ENCODE measurements around the gene SYTL2. TPM values are rescaled to one million over a fixed set of nuclear protein-coding genes. Genes with fewer than 3 reads are reported as not detected.
"Not testable (repeated sequence)": the region's sequence is repeated elsewhere in the genome, so short reads cannot be mapped to it uniquely, and the experiment has no call there.

SYTL2 gene
- total RNA-seq, 2 experiments from 2014 or later: 28.7 to 39.3 TPM

DNA sequence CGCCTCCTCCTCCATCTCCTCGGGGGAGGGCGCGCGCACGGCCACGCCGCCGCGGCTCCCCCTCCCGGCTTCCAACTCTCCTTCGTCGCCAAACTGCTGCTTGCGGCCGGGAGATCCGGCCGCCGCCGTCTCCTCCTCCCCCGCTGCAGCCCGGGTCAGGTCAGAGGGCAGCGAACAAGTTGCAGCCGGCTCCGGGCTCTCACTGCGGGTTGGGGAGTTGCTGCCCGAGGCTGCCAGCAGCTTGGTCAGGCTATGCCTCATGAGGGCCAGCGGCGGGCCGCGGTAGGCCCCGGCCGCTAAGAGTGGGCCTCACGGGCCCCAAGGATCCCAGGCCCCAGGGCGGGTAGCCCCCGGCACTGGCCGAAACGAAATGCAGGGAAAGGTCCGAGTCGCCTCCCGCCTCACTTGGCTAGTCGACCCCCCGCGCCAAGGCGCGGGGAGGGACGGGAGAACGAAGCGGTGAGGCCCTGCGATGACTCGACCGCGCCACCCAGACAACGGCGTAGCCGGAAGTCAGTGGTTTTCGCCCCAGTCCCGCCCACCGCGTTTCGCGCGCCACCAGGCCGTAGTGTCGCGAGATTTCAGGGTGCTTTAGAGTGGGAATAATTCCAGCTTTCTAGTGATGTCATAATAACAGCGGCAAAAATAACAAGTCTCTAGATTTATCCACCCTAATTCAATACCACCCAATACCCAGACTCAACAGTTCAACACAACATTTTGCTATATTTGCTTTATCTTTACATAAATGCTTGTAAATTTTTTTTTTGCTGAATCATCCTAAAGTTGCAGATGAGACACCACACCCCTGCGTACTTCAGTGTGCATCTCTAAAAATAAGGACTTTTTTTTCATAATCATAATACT, 146.1 kb downstream of the SYTL2 start, which contains the start of gene CREBZF:
CREBZF (minus strand) TSS at position 515 of the 867 bp plus-strand sequence; CDS start at position 261, 254 bp downstream.
- Mint-ChIP-seq H3K27me3 (peaks cover 1% of the 10 kb centered on the region), H3K9me3 (no peaks in the 10 kb centered on the region), H3K27ac (peak within 1 kb of the TSS; percentile 98), H3K4me3 (peak within 1 kb of the TSS; percentile 98), H3K4me1 (peaks cover 29% of the 10 kb centered on the region), H3K36me3 (peaks cover 29% of the 10 kb centered on the region)
- ATAC-seq (ENCODE audit: low read depth) (peak; percentile 78), DNase-seq (peak; percentile 96)
- POLR2A ChIA-PET: interaction anchor here (0.6 to 2.9 kb wide), 21 partner anchors 12 to 784 kb away, joined by 3 to 72 read pairs (median 5); partner anchors contain the start of genes CCDC83, DLG2, EED and TMEM126A

GRCh38 chr11:85663753-85664614, 147.0 kb downstream of the SYTL2 start:
- H3K27me3 Mint-ChIP-seq: no peaks in the 10 kb centered on the region
- DNase-seq (peak; percentile 87), ATAC-seq (ENCODE audit: low read depth) (peak; percentile 72)
- H3K4me3 Mint-ChIP-seq: peak overlapping the region; percentile 98
- peaks cover 34% of the 10 kb centered on the region for H3K36me3 Mint-ChIP-seq
- no peaks in the 10 kb centered on the region for H3K9me3 Mint-ChIP-seq
- peak overlapping the region; percentile 98 for H3K27ac Mint-ChIP-seq
- POLR2A ChIA-PET: interaction anchor here (0.6 to 2.9 kb wide), 16 partner anchors 11 to 665 kb away, joined by 3 to 72 read pairs (median 6); partner anchors contain the start of genes CCDC83, DLG2, EED and PICALM
- H3K4me1 Mint-ChIP-seq: peaks cover 35% of the 10 kb centered on the region

DNA sequence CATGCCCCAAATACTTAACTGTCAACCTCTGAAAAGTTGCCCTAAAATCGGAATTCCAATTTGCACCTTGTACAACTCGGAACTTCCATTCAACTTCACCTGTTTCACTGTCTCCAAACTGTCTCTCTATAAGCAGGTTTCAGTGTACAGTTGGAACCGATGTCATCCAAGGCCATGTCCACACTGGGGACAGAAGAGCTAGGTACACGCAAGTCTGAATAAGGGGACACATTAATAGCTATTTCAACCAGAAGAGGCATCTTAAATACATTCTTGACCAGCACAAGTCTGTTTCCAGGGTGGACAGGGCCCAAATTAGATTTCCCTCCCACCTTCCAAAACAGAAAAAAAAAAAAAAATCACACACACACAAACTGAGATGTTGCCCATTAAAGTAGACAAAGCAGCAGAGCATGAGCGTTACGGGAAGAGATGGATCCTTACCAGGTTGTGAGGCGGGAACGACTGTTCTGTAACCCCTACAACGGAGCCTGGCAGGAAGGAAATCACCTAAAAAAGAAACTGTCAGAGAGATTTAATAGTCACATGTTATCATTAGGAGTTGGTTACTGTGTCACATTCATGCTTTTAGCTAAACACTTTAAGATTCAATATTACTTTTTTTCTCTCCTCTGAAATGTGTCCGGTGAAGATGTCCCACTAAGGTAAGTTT, 147.7 kb downstream of the SYTL2 start:
- POLR2A ChIA-PET: interaction anchor here (0.6 to 2.9 kb wide), 14 partner anchors 11 to 666 kb away, joined by 3 to 72 read pairs (median 6); partner anchors contain the start of genes CCDC83, DLG2, EED and PICALM
- H3K27ac Mint-ChIP-seq: peak overlapping the region; percentile 98
- ATAC-seq (ENCODE audit: low read depth): peak; percentile 16
- H3K4me3 Mint-ChIP-seq: peak overlapping the region; percentile 98
- H3K4me1 Mint-ChIP-seq: peaks cover 40% of the 10 kb centered on the region
- no peak for DNase-seq
- H3K9me3 Mint-ChIP-seq: no peaks in the 10 kb centered on the region
- peaks cover 36% of the 10 kb centered on the region for H3K36me3 Mint-ChIP-seq
- no peaks in the 10 kb centered on the region for H3K27me3 Mint-ChIP-seq

DNA sequence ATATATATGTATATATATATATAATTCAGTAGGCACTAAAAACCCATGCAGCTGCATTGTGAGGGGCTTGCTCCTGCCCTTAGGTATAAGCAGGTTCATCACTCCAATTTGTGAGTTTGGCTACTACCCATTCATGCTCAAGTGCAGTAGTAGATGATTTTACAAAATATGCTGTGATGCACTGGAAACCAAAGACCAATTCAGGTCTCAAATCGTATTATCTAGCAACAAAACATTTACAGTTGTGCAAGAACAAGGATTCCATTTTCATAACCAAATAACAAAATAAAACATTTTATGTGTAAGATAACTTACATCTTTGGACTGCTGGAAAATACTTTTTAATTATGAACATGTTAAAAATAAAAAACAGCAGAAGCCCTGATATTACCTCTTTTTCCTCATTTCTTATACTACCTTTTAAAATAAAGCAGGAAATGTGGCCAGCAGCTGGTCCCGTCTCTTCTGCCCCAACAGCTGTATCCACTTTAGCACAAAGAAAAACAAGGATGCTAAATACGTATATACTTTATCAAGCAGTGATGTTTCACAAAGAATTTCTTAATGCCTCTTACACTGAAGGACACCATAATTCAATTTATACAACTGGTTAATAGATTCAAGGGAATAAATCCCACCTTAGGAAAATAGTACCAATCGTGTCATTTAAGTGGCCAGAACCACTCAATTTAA, 148.8 kb downstream of the SYTL2 start:
- Mint-ChIP-seq H3K27me3 (no peaks in the 10 kb centered on the region), H3K27ac (no peak overlapping the region), H3K4me3 (peak overlapping the region; percentile 98), H3K9me3 (no peaks in the 10 kb centered on the region), H3K36me3 (peaks cover 36% of the 10 kb centered on the region), H3K4me1 (peaks cover 44% of the 10 kb centered on the region)
- DNase-seq (no peak), ATAC-seq (ENCODE audit: low read depth) (no peak)
- POLR2A ChIA-PET: interaction anchor here (0.8 to 1.4 kb wide), 4 partner anchors 13 to 147 kb away, joined by 3 to 4 read pairs (median 4); partner anchors contain the start of gene TMEM126A

GRCh38 chr11:85658180-85658579, 152.8 kb downstream of the SYTL2 start:
- Mint-ChIP-seq H3K36me3 (peaks cover 30% of the 10 kb centered on the region), H3K9me3 (no peaks in the 10 kb centered on the region), H3K27ac (no peak overlapping the region), H3K27me3 (no peaks in the 10 kb centered on the region), H3K4me3 (no peak overlapping the region), H3K4me1 (peaks cover 41% of the 10 kb centered on the region)
- POLR2A ChIA-PET: interaction anchor here (1.1 to 2.9 kb wide), 2 partner anchors 8 to 31 kb away, joined by 3 to 11 read pairs; partner anchors contain the start of genes DLG2 and TMEM126B
- ATAC-seq (ENCODE audit: low read depth) (no peak), DNase-seq (no peak)

GRCh38 chr11:85656777-85657176, 154.2 kb downstream of the SYTL2 start:
- Mint-ChIP-seq H3K9me3 (no peaks in the 10 kb centered on the region), H3K36me3 (peaks cover 26% of the 10 kb centered on the region), H3K27ac (no peak overlapping the region), H3K4me3 (no peak overlapping the region), H3K27me3 (no peaks in the 10 kb centered on the region), H3K4me1 (peaks cover 47% of the 10 kb centered on the region)
- DNase-seq (no peak), ATAC-seq (ENCODE audit: low read depth) (no peak)
- POLR2A ChIA-PET: interaction anchor here (2.0 to 2.9 kb wide), 2 partner anchors 9 to 29 kb away, joined by 8 to 11 read pairs; partner anchors contain the start of genes DLG2, TMEM126A and TMEM126B

DNA sequence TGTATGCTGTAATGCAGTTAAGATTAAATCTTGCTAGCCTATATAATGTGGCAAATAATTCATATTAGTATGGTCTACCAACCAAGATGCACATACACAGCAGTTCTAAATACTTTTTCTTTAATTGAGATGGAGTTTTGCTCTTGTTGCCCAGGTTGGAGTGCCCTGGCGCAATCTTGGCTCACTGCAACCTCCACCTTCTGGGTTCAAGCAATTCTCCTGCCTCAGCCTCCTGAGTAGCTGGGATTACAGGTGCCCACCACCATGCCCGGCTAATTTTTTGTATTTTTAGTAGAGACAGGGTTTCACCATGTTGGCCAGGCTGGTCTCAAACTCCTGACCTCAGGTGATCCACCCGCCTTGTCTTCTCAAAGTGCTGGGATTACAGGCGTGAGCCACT, 156.6 kb downstream of the SYTL2 start:
- ATAC-seq (ENCODE audit: low read depth); H3K9me3 Mint-ChIP-seq; H3K4me3 Mint-ChIP-seq; DNase-seq; H3K27ac Mint-ChIP-seq; H3K27me3 Mint-ChIP-seq: not testable (repeated sequence)
- Mint-ChIP-seq H3K36me3 (peaks cover 15% of the 10 kb centered on the region), H3K4me1 (peaks cover 38% of the 10 kb centered on the region)
- POLR2A ChIA-PET: interaction anchor here (1.4 to 3.2 kb wide), 2 partner anchors 10 to 26 kb away, joined by 3 to 25 read pairs; partner anchors contain the start of genes CREBZF and TMEM126B

DNA sequence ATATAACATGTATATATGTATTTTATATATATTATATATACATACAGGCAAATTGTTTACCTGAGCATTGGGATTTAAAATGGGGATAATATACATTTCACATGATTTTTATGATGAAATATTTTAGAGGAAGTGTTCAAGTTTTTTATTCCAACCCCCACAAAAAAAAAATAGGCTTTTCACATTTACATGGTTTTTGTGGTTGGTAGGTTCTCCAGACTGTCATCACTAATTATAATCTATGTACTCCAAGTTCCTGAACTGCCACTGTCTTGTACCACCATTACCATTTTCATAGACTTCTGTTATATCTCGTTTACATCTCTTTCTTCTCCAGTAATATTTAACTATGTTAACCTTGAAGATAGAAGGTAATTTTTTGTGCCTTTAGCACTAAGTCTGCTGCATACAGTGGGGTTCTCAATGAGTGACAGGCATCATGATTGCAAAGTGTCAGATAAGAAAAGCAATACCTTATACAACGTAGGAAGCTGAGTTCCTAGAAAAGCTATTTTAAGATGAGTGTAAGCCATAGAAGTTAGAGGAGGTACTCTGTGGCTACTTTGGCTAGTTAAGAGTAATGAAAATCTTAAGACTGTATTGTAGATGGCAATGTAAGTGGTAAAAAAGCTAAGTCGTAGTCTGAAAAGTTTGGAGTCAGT, 158.0 kb downstream of the SYTL2 start:
- POLR2A ChIA-PET: interaction anchor here (1.4 to 3.2 kb wide), 2 partner anchors 12 to 25 kb away, joined by 3 to 25 read pairs; partner anchors contain the start of genes CREBZF and TMEM126B
- no peaks in the 10 kb centered on the region for H3K27me3 Mint-ChIP-seq
- H3K4me1 Mint-ChIP-seq: peaks cover 35% of the 10 kb centered on the region
- H3K27ac Mint-ChIP-seq: peak overlapping the region; percentile 68
- peaks cover 12% of the 10 kb centered on the region for H3K36me3 Mint-ChIP-seq
- peak overlapping the region; percentile 42 for H3K4me3 Mint-ChIP-seq
- ATAC-seq (ENCODE audit: low read depth) (peak; percentile 40), DNase-seq (no peak)
- H3K9me3 Mint-ChIP-seq: no peaks in the 10 kb centered on the region

DNA sequence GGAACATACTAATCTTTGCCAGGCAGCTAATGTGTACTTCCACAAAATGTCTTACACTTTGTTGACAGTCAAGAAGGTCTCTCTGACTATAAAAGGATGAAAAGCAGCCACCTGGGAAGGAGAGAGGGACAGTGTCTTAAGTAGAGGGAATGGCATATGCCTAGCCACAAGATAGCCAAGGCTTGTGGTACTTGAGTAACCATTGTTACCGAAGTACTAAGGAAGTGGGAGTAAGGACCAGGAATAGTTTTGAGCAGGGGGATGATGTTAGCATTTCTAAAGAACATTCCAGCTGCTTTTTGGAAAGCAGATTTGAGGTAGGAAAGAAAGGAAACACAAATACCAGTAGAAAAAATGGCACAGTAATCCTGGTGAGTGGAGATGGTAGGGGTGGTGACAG, 159.8 kb downstream of the SYTL2 start:
- no peak overlapping the region for H3K27ac Mint-ChIP-seq
- no peak for DNase-seq
- no peak overlapping the region for H3K4me3 Mint-ChIP-seq
- peaks cover 39% of the 10 kb centered on the region for H3K4me1 Mint-ChIP-seq
- POLR2A ChIA-PET: interaction anchor here (3.2 kb wide), 1 partner anchor 13 kb away, joined by 25 read pairs; the partner anchor contains the start of gene CREBZF
- no peak for ATAC-seq (ENCODE audit: low read depth)
- peaks cover 10% of the 10 kb centered on the region for H3K36me3 Mint-ChIP-seq
- H3K27me3 Mint-ChIP-seq: no peaks in the 10 kb centered on the region
- H3K9me3 Mint-ChIP-seq: no peaks in the 10 kb centered on the region

DNA sequence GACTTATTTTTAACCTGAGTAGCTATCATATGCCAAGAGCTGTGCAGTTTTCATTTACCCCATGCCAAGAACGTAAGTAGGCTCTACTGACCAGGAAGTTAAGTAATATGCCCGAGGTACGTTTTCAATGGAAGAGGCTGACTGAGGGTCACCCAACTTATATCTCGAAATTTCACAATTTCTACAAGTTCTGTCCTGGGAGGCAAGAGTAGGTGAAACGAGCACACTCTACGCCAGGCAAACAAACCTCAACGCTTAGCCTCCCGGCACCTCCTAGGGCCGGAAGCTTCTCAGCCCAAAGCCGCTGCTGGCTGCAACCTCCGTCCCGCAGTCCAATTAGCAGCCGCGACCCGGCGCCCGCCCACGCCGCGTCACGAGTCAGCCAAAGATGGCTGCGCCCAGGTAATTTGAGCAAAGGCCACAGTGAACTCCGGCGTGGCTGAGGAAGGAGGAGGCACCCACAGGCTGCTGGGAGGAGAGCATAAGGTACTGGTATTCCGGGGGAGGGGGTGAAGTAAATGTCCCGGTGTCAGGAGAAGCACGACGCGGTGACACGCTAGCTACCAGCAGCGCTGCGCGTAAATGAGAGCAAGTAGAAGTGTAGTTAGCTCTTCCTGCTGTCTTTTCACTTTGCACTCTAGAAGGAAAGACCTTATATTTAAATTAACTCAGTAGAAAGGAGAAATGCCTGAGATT, 163.2 kb downstream of the SYTL2 start, which contains the start of gene TMEM126A:
TMEM126A (plus strand) TSS at position 364 of the 696 bp plus-strand sequence. CDS start 2,289 bp downstream, outside the sequence.
- Mint-ChIP-seq H3K9me3 (no peaks in the 10 kb centered on the region), H3K27me3 (peaks cover 21% of the 10 kb centered on the region), H3K36me3 (peaks cover 10% of the 10 kb centered on the region), H3K4me3 (peak within 1 kb of the TSS; percentile 99), H3K4me1 (peaks cover 27% of the 10 kb centered on the region), H3K27ac (peak within 1 kb of the TSS; percentile 99)
- DNase-seq (peak; percentile 93), ATAC-seq (ENCODE audit: low read depth) (peak; percentile 98)
- POLR2A ChIA-PET: interaction anchor here (0.7 to 4.0 kb wide), 18 partner anchors 9 to 655 kb away, joined by 3 to 72 read pairs (median 4); partner anchors contain the start of genes CCDC83, CREBZF, DLG2 and EED
